ENCODE data around the gene PRR27. TPM values are rescaled to one million over a fixed set of nuclear protein-coding genes. Genes with fewer than 3 reads are reported as not detected.

PRR27 gene
- total RNA-seq, 6 donors from 2014 or later, result not detected

Other genes starting within 250 kb of the PRR27 start
- not detected for gene CSN1S1, start 223.2 kb upstream of the PRR27 start, total RNA-seq
- gene CSN2, start 188.5 kb upstream of the PRR27 start, total RNA-seq, result not detected
- gene STATH, start 158.3 kb upstream of the PRR27 start, total RNA-seq, result not detected
- not detected for gene HTN3, start 125.8 kb upstream of the PRR27 start, total RNA-seq
- gene HTN1, start 103.8 kb upstream of the PRR27 start, total RNA-seq, result not detected
- gene ODAM, start 41.5 kb downstream of the PRR27 start, total RNA-seq, result 1 to 10 TPM in 5 of 6 donors, not detected in 1; 1.1 to 6.5 (median 3.3) TPM
- under 1 TPM in 1 of 6 donors, not detected in 5; 0.51 TPM for gene FDCSP, start 71.9 kb downstream of the PRR27 start, total RNA-seq
- gene CSN3, start 88.4 kb downstream of the PRR27 start, total RNA-seq, result not detected
- not detected for gene CABS1, start 180.7 kb downstream of the PRR27 start, total RNA-seq
- not detected for gene SMR3A, start 206.5 kb downstream of the PRR27 start, total RNA-seq
- not detected for gene SMR3B, start 228.9 kb downstream of the PRR27 start, total RNA-seq
- not detected for gene OPRPN, start 243.7 kb downstream of the PRR27 start, total RNA-seq